NCI-H1092 (cell line): ENCODE measurements around the gene AP4M1.

Experiments used
- DNase-seq: peaks from one replicate; lab custom pipeline; 2025; lab: John Stamatoyannopoulos, UW

Gene AP4M1, protein sequence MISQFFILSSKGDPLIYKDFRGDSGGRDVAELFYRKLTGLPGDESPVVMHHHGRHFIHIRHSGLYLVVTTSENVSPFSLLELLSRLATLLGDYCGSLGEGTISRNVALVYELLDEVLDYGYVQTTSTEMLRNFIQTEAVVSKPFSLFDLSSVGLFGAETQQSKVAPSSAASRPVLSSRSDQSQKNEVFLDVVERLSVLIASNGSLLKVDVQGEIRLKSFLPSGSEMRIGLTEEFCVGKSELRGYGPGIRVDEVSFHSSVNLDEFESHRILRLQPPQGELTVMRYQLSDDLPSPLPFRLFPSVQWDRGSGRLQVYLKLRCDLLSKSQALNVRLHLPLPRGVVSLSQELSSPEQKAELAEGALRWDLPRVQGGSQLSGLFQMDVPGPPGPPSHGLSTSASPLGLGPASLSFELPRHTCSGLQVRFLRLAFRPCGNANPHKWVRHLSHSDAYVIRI

GRCh38 chr7:100101016-100101862, at the start of gene AP4M1, which contains the start of gene MCM7:
AP4M1 (plus strand) TSS chr7:100101643; CDS start chr7:100101715, 72 bp downstream.
MCM7 (minus strand) TSS chr7:100101397; CDS start chr7:100101294, 103 bp downstream.
- peak; percentile 99 for DNase-seq

DNA sequence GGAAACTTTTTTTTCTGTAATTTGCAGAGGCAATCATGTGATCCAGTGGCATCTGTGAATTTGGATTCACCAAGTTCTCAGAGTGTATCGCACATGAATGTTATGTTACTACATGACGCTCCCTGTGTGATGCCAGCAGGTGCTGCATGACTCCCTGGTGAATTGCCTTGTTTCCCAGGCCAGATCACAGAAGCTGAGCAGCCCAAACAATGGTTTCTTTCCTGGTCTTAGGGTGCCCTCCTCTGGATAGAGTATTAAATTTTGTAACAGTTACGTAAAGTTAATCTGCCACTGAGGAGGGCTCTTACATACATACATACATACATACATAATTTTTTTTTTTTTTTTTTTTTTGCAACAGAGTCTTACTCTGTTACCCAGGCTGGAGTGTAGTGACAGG, 48.2 kb upstream of the AP4M1 start:
- peak; percentile 76 for DNase-seq

GRCh38 chr7:100057006-100057405, 44.4 kb upstream of the AP4M1 start:
- no peak for DNase-seq

GRCh38 chr7:100059251-100059739, 42.1 kb upstream of the AP4M1 start:
- no peak for DNase-seq

- DNase-seq, result no peak
Measured at GRCh38 chr7:100061518-100062193, 39.8 kb upstream of the AP4M1 start.

DNA sequence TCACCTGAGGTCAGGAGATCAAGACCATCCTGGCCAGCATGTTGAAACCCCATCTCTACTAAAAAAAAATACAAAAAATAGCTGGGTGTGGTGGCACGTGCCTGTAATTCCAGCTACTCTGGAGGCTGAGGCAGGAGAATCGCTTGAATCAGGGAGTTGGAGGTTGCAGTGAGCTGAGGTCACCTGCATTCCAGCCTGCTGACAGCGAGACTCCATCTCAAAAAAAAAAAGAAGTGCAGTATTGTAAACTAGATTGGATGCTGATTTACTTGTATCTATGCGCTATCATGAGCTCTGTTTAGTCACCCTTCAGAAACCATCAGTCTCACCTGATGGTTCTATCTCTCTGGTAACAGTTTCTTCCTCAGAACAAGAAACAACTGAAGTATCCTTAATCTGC, 38.1 kb upstream of the AP4M1 start:
- no peak for DNase-seq

- no peak for DNase-seq
Measured at GRCh38 chr7:100064162-100064561, 37.3 kb upstream of the AP4M1 start.

DNA sequence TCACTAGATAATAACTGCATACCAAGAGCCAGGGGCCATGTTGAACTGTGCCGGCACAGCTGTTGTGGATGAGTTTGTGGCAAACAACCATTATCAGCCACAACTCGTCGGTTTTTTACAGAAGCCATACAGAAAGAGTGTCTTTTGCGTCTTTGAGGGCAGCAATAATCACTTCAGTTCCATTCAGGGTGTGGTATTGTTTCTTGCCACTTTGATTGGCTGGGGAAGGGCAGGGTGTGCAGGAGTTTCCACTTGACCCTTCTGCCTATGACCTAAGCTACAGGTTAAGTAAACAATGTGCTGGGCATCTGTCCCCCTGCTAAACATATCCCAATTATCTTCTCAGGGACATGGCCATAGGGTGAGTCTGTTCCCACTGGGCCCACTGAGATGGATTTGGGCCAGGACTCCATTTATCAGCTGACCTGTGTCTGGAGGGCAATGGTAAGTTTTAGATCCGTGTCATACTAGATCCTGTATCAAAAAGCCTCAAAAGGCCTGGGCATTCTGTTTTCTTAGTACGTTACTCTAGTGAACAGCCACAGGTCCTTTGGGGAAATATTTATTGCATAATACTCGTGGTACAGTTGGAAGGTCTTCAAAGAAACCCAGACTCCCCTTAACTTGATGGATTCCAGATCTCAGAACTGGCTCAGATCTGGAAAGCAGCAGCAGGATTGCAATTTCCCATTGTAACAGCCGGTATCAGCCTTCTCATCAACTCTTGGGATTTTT, 35.8 kb upstream of the AP4M1 start:
- no peak for DNase-seq

GRCh38 chr7:100066953-100067352, 34.5 kb upstream of the AP4M1 start:
- DNase-seq, result no peak

- no peak for DNase-seq
Measured at GRCh38 chr7:100069991-100070390, 31.5 kb upstream of the AP4M1 start.

- no peak for DNase-seq
Measured at GRCh38 chr7:100071018-100071723, 30.3 kb upstream of the AP4M1 start.

- DNase-seq, result no peak
Measured at GRCh38 chr7:100072462-100072861, 29.0 kb upstream of the AP4M1 start.

DNA sequence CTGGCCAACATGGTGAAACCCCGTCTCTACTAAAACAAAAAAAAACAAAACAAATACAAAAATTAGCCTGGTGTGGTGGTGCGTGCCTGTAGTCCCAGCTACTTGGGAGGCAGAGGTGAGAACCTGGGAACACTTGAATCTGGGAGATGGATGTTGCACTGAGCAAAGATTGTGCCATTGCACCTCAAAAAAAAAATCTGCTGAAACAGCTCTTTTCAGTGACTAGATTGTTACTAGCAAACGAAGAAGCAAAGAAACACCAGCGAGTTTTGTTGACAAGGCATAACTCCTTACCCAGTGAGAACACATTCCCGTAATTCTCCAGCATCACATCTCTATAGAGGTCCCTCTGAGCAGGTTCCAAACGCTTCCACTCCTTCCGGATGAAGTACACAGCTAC, 26.6 kb upstream of the AP4M1 start:
- DNase-seq, result no peak

DNA sequence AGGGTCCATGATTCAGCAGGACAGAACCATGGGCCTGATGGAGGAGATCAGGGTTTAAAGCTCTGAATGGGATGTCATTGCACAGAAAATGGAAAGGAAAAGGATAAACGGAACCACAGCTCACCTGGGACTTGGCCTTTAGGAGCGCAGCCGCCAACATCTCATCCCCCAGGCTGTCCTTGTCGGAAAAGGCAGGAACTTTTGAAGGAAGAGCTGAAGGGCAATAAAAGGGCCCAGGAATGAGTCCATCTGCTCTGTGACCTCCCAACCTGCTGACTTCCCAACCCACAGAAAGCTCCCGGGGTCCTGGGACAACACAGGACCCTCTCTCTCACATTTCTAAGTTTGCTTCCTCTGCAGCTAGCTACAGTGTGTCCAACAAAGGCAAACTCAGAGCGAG, 26.0 kb upstream of the AP4M1 start:
- DNase-seq, result no peak

DNA sequence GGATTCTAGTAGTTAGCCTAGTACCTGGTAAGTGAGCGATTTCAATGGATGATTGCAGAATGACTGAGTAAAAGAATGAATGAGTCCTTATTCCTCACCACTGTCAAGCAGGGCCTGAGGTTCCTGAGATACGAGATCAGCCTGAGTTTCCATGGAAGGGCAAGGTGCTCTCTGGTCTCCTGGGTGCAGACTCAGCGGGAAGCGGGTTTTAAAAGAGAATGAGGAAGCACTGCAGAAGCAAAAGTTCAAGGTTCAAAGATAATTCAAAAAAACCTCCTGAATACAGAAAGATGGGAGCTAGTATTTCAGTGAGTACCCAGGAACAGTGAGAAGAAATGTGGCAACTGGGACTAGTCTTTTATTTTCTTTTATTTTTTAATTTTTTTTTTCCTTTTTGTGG, 24.2 kb upstream of the AP4M1 start:
- DNase-seq, result no peak

DNA sequence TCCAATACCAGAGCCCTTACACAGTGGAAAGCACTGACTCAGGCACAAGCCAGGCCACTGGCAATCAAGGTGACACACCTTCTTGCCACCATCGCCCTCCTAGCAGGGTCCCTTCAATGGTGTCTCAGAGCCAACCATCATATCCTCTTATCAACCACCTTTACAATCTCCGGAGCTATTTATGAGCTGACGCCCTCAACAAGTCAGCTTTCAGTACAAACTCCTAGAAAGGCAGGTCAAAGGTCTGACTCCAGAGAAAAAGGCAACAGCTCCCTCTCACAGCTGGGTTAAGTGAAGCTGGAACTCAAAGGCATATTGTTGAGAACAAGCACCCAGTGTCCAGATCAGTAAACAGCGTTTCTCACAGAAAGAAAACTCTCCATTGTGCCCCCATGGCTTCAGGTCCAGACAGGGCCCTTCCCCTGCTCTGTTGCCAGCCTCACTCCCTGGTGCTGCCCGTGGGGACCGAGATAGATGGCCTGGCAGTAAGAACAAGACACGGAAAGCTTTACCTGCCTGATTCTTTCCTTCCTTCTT, 22.4 kb upstream of the AP4M1 start:
- no peak for DNase-seq

DNA sequence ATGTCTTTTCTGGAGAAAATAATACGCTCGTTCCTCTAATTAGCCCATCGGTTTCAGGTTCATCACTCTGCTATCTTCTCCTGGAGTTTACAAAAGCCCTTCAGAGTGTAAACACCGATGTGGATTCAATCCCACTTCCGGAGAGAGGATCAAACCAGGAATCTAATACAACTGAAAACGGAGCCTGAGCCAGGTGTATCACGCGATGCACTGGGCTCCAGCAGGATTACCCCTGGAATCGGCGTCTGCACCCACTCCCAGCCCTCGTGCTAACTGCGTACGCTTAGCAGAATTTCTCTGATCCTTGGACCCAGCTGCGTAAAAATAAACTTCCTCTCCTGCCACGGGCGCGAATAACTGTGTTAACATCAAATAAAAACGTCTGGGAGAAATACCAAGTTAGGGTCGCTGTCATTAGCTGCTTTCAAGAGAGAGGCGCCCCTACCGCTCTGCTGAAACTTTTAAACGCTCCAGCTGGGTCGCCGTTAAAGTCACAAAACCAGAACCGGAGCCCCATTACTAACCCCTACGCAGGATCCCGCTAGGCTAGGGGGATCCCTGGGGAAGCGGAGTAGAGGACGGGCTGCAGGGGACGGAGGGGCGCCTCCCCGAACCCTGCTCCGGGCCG, 20.4 kb upstream of the AP4M1 start:
- peak; percentile 35 for DNase-seq

- DNase-seq, result peak; percentile 99
Measured at GRCh38 chr7:100081535-100082102, 19.8 kb upstream of the AP4M1 start, which contains the start of gene ZNF3. ZNF3 (minus strand) TSS chr7:100081723; CDS start chr7:100077357, 4,366 bp downstream.

DNA sequence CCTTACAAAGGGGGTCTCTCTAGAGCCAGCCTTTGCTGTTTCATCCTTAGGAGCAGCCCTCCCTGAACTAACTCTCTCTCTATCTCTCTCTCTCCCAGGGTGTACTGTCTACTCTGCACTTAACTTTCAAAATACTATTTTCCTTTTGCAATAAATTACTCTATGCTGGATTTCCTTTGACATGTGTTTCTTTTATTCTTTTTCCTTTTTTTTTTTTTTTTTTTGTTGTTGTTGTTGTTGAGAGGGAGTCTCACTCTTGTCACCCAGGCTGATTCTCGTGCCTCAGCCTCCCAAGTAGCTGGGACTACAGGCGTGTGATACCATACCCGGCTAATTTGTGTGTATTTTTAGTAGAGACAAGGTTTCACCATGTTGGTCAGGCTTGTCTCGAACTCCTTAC, 18.5 kb upstream of the AP4M1 start:
- no peak for DNase-seq

GRCh38 chr7:100085515-100085914, 15.9 kb upstream of the AP4M1 start:
- DNase-seq, result no peak
